Panc1 (cell line): ENCODE data around the gene TMEM117. TPM values are rescaled to one million over a fixed set of nuclear protein-coding genes. Genes with fewer than 3 reads are reported as not detected.
A peak's percentile ranks its signal among the peaks of the same experiment; 100 is the strongest.

Experiments
- ATAC-seq: fragments of 200-7000 bp; cut with Tn5 transposase; 2 replicates; pipeline ENCODE4 v1.9.1; 2020; ENCODE audit warnings: mild to moderate bottlenecking, moderate library complexity
- BruUV-seq: library from RNA; stranded (reverse); fragments of 400-500 nt; replicated peaks from 2 replicates; lab custom pipeline; 2021; lab: Mats Ljungman, UMichigan
- CTCF ChIA-PET: fragments of 300-600 bp; sonication (Branson Sonifier 250); formaldehyde crosslinking; loops from one replicate; lab custom pipeline; 2022; ENCODE audit warnings: antibody characterized with exemption; lab: Charles Lee
- POLR2A ChIA-PET: fragments of 300-600 bp; sonication (Branson Sonifier 250); formaldehyde crosslinking; loops from one replicate; lab custom pipeline; 2022; ENCODE audit warnings: antibody characterized with exemption; lab: Charles Lee
- DNase-seq: peaks from one replicate; pipeline ENCODE4 v3.0.0-alpha.2; 2010; ENCODE audit warnings: low read depth, low spot score
- H3K27ac ChIP-seq: 2 replicates; pipeline ENCODE4 v1.5.1; 2011; ENCODE audit warnings: mild to moderate bottlenecking, low read length, inconsistent platforms
- H3K27me3 ChIP-seq: fragments of 200-500 bp; sonication (Bioruptor generic); 2 replicates; pipeline ENCODE4 v1.6.0; 2014; ENCODE audit warnings: low read length, inconsistent platforms; ENCODE audit not compliant: control insufficient read depth, insufficient read depth
- H3K36me3 ChIP-seq: fragments of 200-500 bp; sonication (Bioruptor generic); 2 replicates; pipeline ENCODE4 v1.5.1; 2014; ENCODE audit warnings: inconsistent platforms, mild to moderate bottlenecking, low read length, moderate library complexity; ENCODE audit not compliant: control insufficient read depth, insufficient read depth
- H3K4me1 ChIP-seq: 2 replicates; pipeline ENCODE4 v1.5.1; 2011; ENCODE audit warnings: inconsistent platforms, mild to moderate bottlenecking, low read length, moderate library complexity; ENCODE audit not compliant: control insufficient read depth, insufficient read depth
- H3K4me3 ChIP-seq, 2 experiments: 2 replicates each; pipeline ENCODE4 v1.5.1; 2011 to 2012; ENCODE audit warnings: low read depth in 2 of 2, low read length in 2 of 2, mild to moderate bottlenecking in 2 of 2, inconsistent platforms in 1 of 2, moderate library complexity in 1 of 2
- H3K9me3 ChIP-seq: fragments of 200-500 bp; sonication (Bioruptor generic); 2 replicates; pipeline ENCODE4 v1.5.1; 2014; ENCODE audit warnings: low read depth, mild to moderate bottlenecking, inconsistent platforms, low read length, moderate library complexity; ENCODE audit not compliant: control insufficient read depth, insufficient read depth
- CTCF ChIP-seq: fragments of 450-650 bp; IDR thresholded peaks from 2 replicates; pipeline ENCODE4 v1.5.1; 2017; ENCODE audit warnings: mild to moderate bottlenecking
- POLR2AphosphoS5 ChIP-seq: IDR thresholded peaks from 2 replicates; pipeline ENCODE4 v1.6.1; 2012; ENCODE audit warnings: mild to moderate bottlenecking, low read depth, low read length, moderate library complexity
- REST ChIP-seq, 2 experiments: IDR thresholded peaks; 2 replicates each; pipeline ENCODE4 v1.6.1; 2011 to 2012; ENCODE audit warnings: low read depth in 2 of 2, control low read depth in 1 of 2, low read length in 1 of 2, mild to moderate bottlenecking in 1 of 2, moderate library complexity in 1 of 2; ENCODE audit not compliant: insufficient read depth in 1 of 2
- SIN3A ChIP-seq: IDR thresholded peaks from 2 replicates; pipeline ENCODE4 v1.6.1; 2012; ENCODE audit warnings: low read depth, mild to moderate bottlenecking, low read length, moderate library complexity, borderline replicate concordance; ENCODE audit not compliant: insufficient read depth
- TCF7L2 ChIP-seq: IDR thresholded peaks from 2 replicates; pipeline ENCODE4 v1.6.1; 2011; ENCODE audit warnings: mild to moderate bottlenecking, low read depth, low read length, inconsistent platforms
- in situ Hi-C: cut with HindIII; loops from 2 replicates; pipeline ENCODE4 v1.10.0; 2016; ENCODE audit warnings: low sequenced_read_pairs, low pct_unique_long_range_greater_than_20kb
- intact Hi-C: fragments of 100-400 bp; cut with micrococcal nuclease; formaldehyde crosslinking; loops from one replicate; pipeline ENCODE4 v1.10.0; 2022; ENCODE audit not compliant: unreplicated experiment
- total RNA-seq: library from RNA; stranded (reverse); gene quantifications from one replicate; pipeline ENCODE4 v1.2.1, GENCODE V29; 2021; ENCODE audit not compliant: unreplicated experiment

Gene TMEM117
- total RNA-seq, 1 experiment from 2014 or later, result 5.5 TPM

GRCh38 chr12:43805860-43806736 lies 29.8 kb upstream of the TMEM117 start, which contains the start of gene TWF1:
TWF1 (minus strand) TSS chr12:43806317; CDS start chr12:43806245, 72 bp downstream.
- DNase-seq, result no peak
- H3K4me1 ChIP-seq, result peaks cover 18% of the 10 kb centered on the region
- no peaks in the 10 kb centered on the region for H3K9me3 ChIP-seq
- no peak for TF ChIP-seq REST (IDR thresholded peaks at IDR 0.05; ENCODE audit: insufficient read depth in 1 of 2, low read depth in 2 of 2, low read length in 1 of 2)
- no peak for TF ChIP-seq TCF7L2
- peak; percentile 81; the same call in 1 of the 2 replicates for TF ChIP-seq SIN3A
- TF ChIP-seq POLR2AphosphoS5, result peak; percentile 73
- peak; percentile 30; the same call in 1 of the 2 replicates for TF ChIP-seq CTCF
- BruUV-seq, result no TSS peak
- peak; percentile 99 for ATAC-seq
- ChIA-PET CTCF (interaction anchor here (0.6 to 1.0 kb wide), 4 partner anchors 76 to 358 kb away, joined by 3 to 10 read pairs (median 3); no protein-coding TSS in a partner anchor), POLR2A (interaction anchor here (0.6 to 1.0 kb wide), 3 partner anchors 10 to 23 kb away, joined by 3 read pairs; no protein-coding TSS in a partner anchor)
- intact Hi-C loops (no loop called here), in situ Hi-C loops (no loop called here)
- H3K36me3 ChIP-seq, result peaks cover 29% of the 10 kb centered on the region
- no peaks in the 10 kb centered on the region for H3K27me3 ChIP-seq
- H3K4me3 ChIP-seq, result peak within 1 kb of the TSS; percentile 95 to 98
- peak within 1 kb of the TSS; percentile 98 for H3K27ac ChIP-seq

GRCh38 chr12:43806737-43807072 lies 29.2 kb upstream of the TMEM117 start:
- no peak for ATAC-seq
- Histone ChIP-seq H3K9me3 (no peaks in the 10 kb centered on the region), H3K4me3 (peak overlapping the region; percentile 95 to 98), H3K27me3 (no peaks in the 10 kb centered on the region; the same call in 1 of the 2 replicates), H3K4me1 (peaks cover 18% of the 10 kb centered on the region), H3K36me3 (peaks cover 29% of the 10 kb centered on the region), H3K27ac (peak overlapping the region; percentile 98)
- in situ Hi-C loops (no loop called here), intact Hi-C loops (no loop called here)
- no peak for DNase-seq
- BruUV-seq, result TSS peak; percentile 97
- TF ChIP-seq TCF7L2 (no peak), SIN3A (no peak), POLR2AphosphoS5 (no peak), REST (IDR thresholded peaks at IDR 0.05; ENCODE audit: insufficient read depth in 1 of 2, low read depth in 2 of 2, low read length in 1 of 2) (no peak), CTCF (no peak)
- POLR2A ChIA-PET, result interaction anchor here (0.6 kb wide), 1 partner anchor 10 kb away, joined by 3 read pairs; no protein-coding TSS in a partner anchor
- CTCF ChIA-PET, result interaction anchor here (0.6 to 0.8 kb wide), 2 partner anchors 75 to 76 kb away, joined by 3 to 10 read pairs; no protein-coding TSS in a partner anchor
